Raji (cell line): ENCODE results near the gene LNPEP.

Experiments used
- POLR2A ChIP-seq: IDR thresholded peaks from 2 replicates; pipeline ENCODE4 v1.6.1; 2011; ENCODE audit warnings: low read depth, low read length, control low read depth; ENCODE audit not compliant: insufficient read depth

LNPEP gene

GRCh38 chr5:96920744-96921355 is 15.0 kb upstream of the LNPEP start:
- TF ChIP-seq POLR2A = no peak

GRCh38 chr5:96922499-96923244 is 13.2 kb upstream of the LNPEP start:
- TF ChIP-seq POLR2A = no peak

- no peak for TF ChIP-seq POLR2A
Observed at GRCh38 chr5:96924016-96924443, 11.8 kb upstream of the LNPEP start.

GRCh38 chr5:96926276-96926675 is 9.6 kb upstream of the LNPEP start:
- TF ChIP-seq POLR2A = no peak

GRCh38 chr5:96927008-96927407 is 8.9 kb upstream of the LNPEP start:
- no peak for TF ChIP-seq POLR2A

GRCh38 chr5:96928931-96929708 is 6.8 kb upstream of the LNPEP start:
- no peak for TF ChIP-seq POLR2A

GRCh38 chr5:96930058-96930457 is 5.8 kb upstream of the LNPEP start:
- no peak for TF ChIP-seq POLR2A

- TF ChIP-seq POLR2A = no peak
Observed at GRCh38 chr5:96930589-96930988, 5.3 kb upstream of the LNPEP start.

GRCh38 chr5:96931605-96932004 is 4.3 kb upstream of the LNPEP start:
- TF ChIP-seq POLR2A = no peak

- no peak for TF ChIP-seq POLR2A
Observed at GRCh38 chr5:96932026-96932425, 3.9 kb upstream of the LNPEP start.

GRCh38 chr5:96933764-96934707 is 1.8 kb upstream of the LNPEP start:
- no peak for TF ChIP-seq POLR2A

- TF ChIP-seq POLR2A = peak; percentile 78
Observed at GRCh38 chr5:96934708-96935558, 947 bp upstream of the LNPEP start.

GRCh38 chr5:96936431-96937320 is 796 bp downstream of the LNPEP start:
- TF ChIP-seq POLR2A = peak; percentile 55

- no peak for TF ChIP-seq POLR2A
Observed at GRCh38 chr5:96940586-96940985, 4.7 kb downstream of the LNPEP start.
